ENCODE data around the gene MN1.

DNA sequence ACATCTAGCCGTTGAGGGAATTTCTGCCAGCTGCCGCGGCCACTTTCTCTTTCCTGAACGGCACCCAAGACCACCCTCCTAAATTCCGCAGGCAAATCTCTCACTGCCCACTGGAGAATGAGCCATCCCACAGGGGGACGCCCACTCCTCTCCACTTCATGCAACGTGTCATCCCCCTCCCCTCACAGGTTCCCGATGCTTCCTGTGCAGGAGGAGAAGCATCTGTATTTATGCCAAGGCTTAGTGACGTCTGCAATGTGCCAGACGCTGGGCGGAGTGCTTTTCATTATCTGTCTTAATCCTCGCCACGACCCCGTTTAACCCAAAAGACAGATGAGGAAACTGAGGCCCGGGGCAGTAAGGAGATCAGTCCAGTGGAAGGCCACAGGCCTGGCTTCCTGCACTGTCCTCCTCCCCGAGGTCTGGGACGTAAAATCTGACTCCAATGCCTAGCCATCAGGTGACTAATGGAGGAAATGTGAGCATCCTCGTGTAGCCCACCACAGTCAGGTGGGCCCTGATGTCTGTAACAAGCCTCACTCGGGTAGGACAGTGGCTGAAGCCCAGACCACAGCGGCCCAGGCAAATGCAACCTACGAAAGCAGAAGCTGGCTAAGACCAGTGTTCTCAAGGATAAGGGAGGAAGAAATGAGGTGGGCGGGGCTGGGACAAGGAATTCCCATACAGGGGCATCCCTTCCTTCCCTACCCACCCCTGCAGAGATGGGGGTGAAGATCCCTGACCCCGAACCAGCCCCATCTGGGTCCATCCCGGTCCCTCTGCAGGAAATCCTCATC lies 23.1 kb downstream of the MN1 start:
- TF ChIP-seq CTCF (conservative IDR thresholded peaks at IDR 0.05) (no peak), EZH2 (IDR thresholded peaks at IDR 0.05; ENCODE audit: low read depth) (no peak)

Data from PC-9 (cell line).